Measurements from ENCODE around the gene KASH5.

- TF ChIP-seq, protein P1, sequence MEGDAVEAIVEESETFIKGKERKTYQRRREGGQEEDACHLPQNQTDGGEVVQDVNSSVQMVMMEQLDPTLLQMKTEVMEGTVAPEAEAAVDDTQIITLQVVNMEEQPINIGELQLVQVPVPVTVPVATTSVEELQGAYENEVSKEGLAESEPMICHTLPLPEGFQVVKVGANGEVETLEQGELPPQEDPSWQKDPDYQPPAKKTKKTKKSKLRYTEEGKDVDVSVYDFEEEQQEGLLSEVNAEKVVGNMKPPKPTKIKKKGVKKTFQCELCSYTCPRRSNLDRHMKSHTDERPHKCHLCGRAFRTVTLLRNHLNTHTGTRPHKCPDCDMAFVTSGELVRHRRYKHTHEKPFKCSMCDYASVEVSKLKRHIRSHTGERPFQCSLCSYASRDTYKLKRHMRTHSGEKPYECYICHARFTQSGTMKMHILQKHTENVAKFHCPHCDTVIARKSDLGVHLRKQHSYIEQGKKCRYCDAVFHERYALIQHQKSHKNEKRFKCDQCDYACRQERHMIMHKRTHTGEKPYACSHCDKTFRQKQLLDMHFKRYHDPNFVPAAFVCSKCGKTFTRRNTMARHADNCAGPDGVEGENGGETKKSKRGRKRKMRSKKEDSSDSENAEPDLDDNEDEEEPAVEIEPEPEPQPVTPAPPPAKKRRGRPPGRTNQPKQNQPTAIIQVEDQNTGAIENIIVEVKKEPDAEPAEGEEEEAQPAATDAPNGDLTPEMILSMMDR (IDR thresholded peaks at IDR 0.05): no peak
- no peak for TF ChIP-seq EZH2 (IDR thresholded peaks at IDR 0.05; ENCODE audit: borderline replicate concordance, insufficient read depth, low read depth, low read length, poor library complexity, severe bottlenecking)
Observed at GRCh38 chr19:49415810-49416200, 27.8 kb downstream of the KASH5 start.

All from B cell (primary cell).